Activated effector memory CD4-positive, alpha-beta T cell treated with Interleukin-2 at 50 U/mL for 16 hours (primary cell): ENCODE measurements around the gene PDK1.

Experiments used
- DNase-seq: peaks from one replicate; pipeline ENCODE4 v3.0.0-alpha.2; 2020

PDK1 gene

GRCh38 chr2:172600557-172601008, 44.7 kb downstream of the PDK1 start:
- no peak for DNase-seq

GRCh38 chr2:172606285-172606684, 50.4 kb downstream of the PDK1 start:
- no peak for DNase-seq

GRCh38 chr2:172607379-172607928, 51.6 kb downstream of the PDK1 start:
- no peak for DNase-seq

GRCh38 chr2:172609488-172609887, 53.6 kb downstream of the PDK1 start:
- no peak for DNase-seq

GRCh38 chr2:172612051-172612450, 56.2 kb downstream of the PDK1 start:
- no peak for DNase-seq

- DNase-seq: no peak
Measured at GRCh38 chr2:172613040-172613439, 57.1 kb downstream of the PDK1 start.

GRCh38 chr2:172613615-172614231, 57.8 kb downstream of the PDK1 start:
- no peak for DNase-seq

- DNase-seq: no peak
Measured at GRCh38 chr2:172614932-172615331, 59.0 kb downstream of the PDK1 start.

GRCh38 chr2:172615727-172616261, 59.9 kb downstream of the PDK1 start:
- DNase-seq: no peak

GRCh38 chr2:172617115-172617514, 61.2 kb downstream of the PDK1 start:
- no peak for DNase-seq

- no peak for DNase-seq
Measured at GRCh38 chr2:172623249-172623965, 67.5 kb downstream of the PDK1 start.

- no peak for DNase-seq
Measured at GRCh38 chr2:172624996-172625395, 69.1 kb downstream of the PDK1 start.

GRCh38 chr2:172627181-172627580, 71.3 kb downstream of the PDK1 start:
- no peak for DNase-seq

- DNase-seq: no peak
Measured at GRCh38 chr2:172628085-172628484, 72.2 kb downstream of the PDK1 start.

- DNase-seq: no peak
Measured at GRCh38 chr2:172629586-172629985, 73.7 kb downstream of the PDK1 start.

GRCh38 chr2:172630181-172630580, 74.3 kb downstream of the PDK1 start:
- no peak for DNase-seq

GRCh38 chr2:172634477-172634876, 78.6 kb downstream of the PDK1 start:
- DNase-seq: no peak

- DNase-seq: no peak
Measured at GRCh38 chr2:172635548-172635947, 79.7 kb downstream of the PDK1 start.

- no peak for DNase-seq
Measured at GRCh38 chr2:172639256-172639655, 83.4 kb downstream of the PDK1 start.

GRCh38 chr2:172639823-172640222, 83.9 kb downstream of the PDK1 start:
- DNase-seq: no peak

- DNase-seq: no peak
Measured at GRCh38 chr2:172640389-172640788, 84.5 kb downstream of the PDK1 start.

- DNase-seq: no peak
Measured at GRCh38 chr2:172642301-172643020, 86.6 kb downstream of the PDK1 start.

- no peak for DNase-seq
Measured at GRCh38 chr2:172643142-172643541, 87.3 kb downstream of the PDK1 start.
